NB4 (cell line): ENCODE data around the gene NUFIP2.

ENCODE experiments used
- MYC ChIP-seq: IDR thresholded peaks from 2 replicates; pipeline ENCODE4 v1.6.1; 2011; ENCODE audit warnings: low read depth, low read length
- POLR2A ChIP-seq: IDR thresholded peaks from 2 replicates; pipeline ENCODE4 v1.6.1; 2011; ENCODE audit warnings: mild to moderate bottlenecking; ENCODE audit not compliant: insufficient read length; ENCODE audit errors: extremely low read depth
- TF ChIP-seq, protein P1 (sequence below): IDR thresholded peaks from one replicate; pipeline ENCODE4 v1.5.1; 2012; ENCODE audit warnings: low read depth, low read length
- TF ChIP-seq, protein P2 (sequence below): IDR thresholded peaks from 2 replicates; pipeline ENCODE4 v1.6.1; 2011; ENCODE audit warnings: low read depth, low read length

DNA sequence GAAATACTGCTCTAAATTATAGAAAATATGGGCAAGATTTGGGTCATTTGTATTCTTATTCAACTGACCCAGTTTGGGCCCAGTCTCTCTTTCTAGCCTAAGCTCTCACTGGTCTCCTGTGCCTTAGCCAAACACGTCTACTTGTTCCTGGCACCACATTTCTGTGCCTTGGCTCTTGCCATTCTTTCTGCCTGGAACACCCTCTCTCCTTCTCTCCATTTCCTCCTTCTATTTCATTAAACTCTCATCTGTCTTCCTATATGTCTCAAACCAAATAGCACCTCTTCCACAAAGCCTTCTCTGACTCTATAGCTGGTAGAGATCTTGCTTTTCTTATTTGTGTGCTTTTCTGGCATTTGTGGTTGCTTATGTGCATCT, 37.7 kb upstream of the NUFIP2 start:
- TF ChIP-seq, protein P1, sequence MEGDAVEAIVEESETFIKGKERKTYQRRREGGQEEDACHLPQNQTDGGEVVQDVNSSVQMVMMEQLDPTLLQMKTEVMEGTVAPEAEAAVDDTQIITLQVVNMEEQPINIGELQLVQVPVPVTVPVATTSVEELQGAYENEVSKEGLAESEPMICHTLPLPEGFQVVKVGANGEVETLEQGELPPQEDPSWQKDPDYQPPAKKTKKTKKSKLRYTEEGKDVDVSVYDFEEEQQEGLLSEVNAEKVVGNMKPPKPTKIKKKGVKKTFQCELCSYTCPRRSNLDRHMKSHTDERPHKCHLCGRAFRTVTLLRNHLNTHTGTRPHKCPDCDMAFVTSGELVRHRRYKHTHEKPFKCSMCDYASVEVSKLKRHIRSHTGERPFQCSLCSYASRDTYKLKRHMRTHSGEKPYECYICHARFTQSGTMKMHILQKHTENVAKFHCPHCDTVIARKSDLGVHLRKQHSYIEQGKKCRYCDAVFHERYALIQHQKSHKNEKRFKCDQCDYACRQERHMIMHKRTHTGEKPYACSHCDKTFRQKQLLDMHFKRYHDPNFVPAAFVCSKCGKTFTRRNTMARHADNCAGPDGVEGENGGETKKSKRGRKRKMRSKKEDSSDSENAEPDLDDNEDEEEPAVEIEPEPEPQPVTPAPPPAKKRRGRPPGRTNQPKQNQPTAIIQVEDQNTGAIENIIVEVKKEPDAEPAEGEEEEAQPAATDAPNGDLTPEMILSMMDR: no peak
- TF ChIP-seq POLR2A (no peak), MYC (no peak)
- TF ChIP-seq, protein P2, sequence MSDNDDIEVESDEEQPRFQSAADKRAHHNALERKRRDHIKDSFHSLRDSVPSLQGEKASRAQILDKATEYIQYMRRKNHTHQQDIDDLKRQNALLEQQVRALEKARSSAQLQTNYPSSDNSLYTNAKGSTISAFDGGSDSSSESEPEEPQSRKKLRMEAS: no peak
